ENCODE data around the gene INAFM2. TPM values are rescaled to one million over a fixed set of nuclear protein-coding genes. Genes with fewer than 3 reads are reported as not detected.

INAFM2 gene
- total RNA-seq, 1 experiment from 2014 or later = 14.3 TPM

GRCh38 chr15:40357246-40357645, 33.8 kb downstream of the INAFM2 start:
- H3K9me3 Mint-ChIP-seq (ENCODE audit: low read depth, unreplicated experiment) = no peaks in the 10 kb centered on the region
- H3K36me3 Mint-ChIP-seq (ENCODE audit: insufficient read depth, unreplicated experiment) = no peaks in the 10 kb centered on the region
- intact Hi-C loops (cut with micrococcal nuclease; ENCODE audit: unreplicated experiment) = no loop called here
- no peak for TF ChIP-seq CTCF (IDR thresholded peaks at IDR 0.05; ENCODE audit: unreplicated experiment)
- no TSS peak for BruUV-seq (replicated peaks)
- no peaks in the 10 kb centered on the region for H3K27me3 Mint-ChIP-seq (ENCODE audit: unreplicated experiment)
- H3K4me1 Mint-ChIP-seq (ENCODE audit: low read depth, unreplicated experiment) = peaks cover 20% of the 10 kb centered on the region
- CTCF ChIA-PET = interaction anchor here (1.1 to 1.5 kb wide), 2 partner anchors 13 to 17 kb away, joined by 4 to 6 read pairs; partner anchors contain the start of gene CCDC9B
- no peak for DNase-seq
- no peak overlapping the region for H3K27ac Mint-ChIP-seq (ENCODE audit: unreplicated experiment)
- H3K4me3 Mint-ChIP-seq (ENCODE audit: low read depth, unreplicated experiment) = no peak overlapping the region

GRCh38 chr15:40357723-40358470, 34.4 kb downstream of the INAFM2 start, which contains the start of gene DISP2:
Gene DISP2 (plus strand): TSS chr15:40358219. CDS start chr15:40358322, 103 bp downstream.
- no peak within 1 kb of the TSS for H3K27ac Mint-ChIP-seq (ENCODE audit: unreplicated experiment)
- H3K4me3 Mint-ChIP-seq (ENCODE audit: low read depth, unreplicated experiment) = peak within 1 kb of the TSS; percentile 70
- H3K27me3 Mint-ChIP-seq (ENCODE audit: unreplicated experiment) = no peaks in the 10 kb centered on the region
- BruUV-seq (replicated peaks) = no TSS peak
- H3K9me3 Mint-ChIP-seq (ENCODE audit: low read depth, unreplicated experiment) = no peaks in the 10 kb centered on the region
- no peaks in the 10 kb centered on the region for H3K36me3 Mint-ChIP-seq (ENCODE audit: insufficient read depth, unreplicated experiment)
- CTCF ChIA-PET = interaction anchor here (1.1 to 1.5 kb wide), 2 partner anchors 13 to 17 kb away, joined by 4 to 6 read pairs; partner anchors contain the start of gene CCDC9B
- DNase-seq = peak; percentile 86
- H3K4me1 Mint-ChIP-seq (ENCODE audit: low read depth, unreplicated experiment) = peaks cover 20% of the 10 kb centered on the region
- intact Hi-C loops (cut with micrococcal nuclease; ENCODE audit: unreplicated experiment) = no loop called here
- TF ChIP-seq CTCF (IDR thresholded peaks at IDR 0.05; ENCODE audit: unreplicated experiment) = no peak

GRCh38 chr15:40358471-40359353, 35.2 kb downstream of the INAFM2 start:
- intact Hi-C loops (cut with micrococcal nuclease; ENCODE audit: unreplicated experiment) = no loop called here
- CTCF ChIA-PET = no interaction called here
- Mint-ChIP-seq H3K27me3 (ENCODE audit: unreplicated experiment) (no peaks in the 10 kb centered on the region), H3K4me3 (ENCODE audit: low read depth, unreplicated experiment) (peak overlapping the region; percentile 70), H3K36me3 (ENCODE audit: insufficient read depth, unreplicated experiment) (no peaks in the 10 kb centered on the region), H3K9me3 (ENCODE audit: low read depth, unreplicated experiment) (no peaks in the 10 kb centered on the region), H3K27ac (ENCODE audit: unreplicated experiment) (no peak overlapping the region), H3K4me1 (ENCODE audit: low read depth, unreplicated experiment) (peaks cover 20% of the 10 kb centered on the region)
- no TSS peak for BruUV-seq (replicated peaks)
- peak; percentile 33 for DNase-seq
- no peak for TF ChIP-seq CTCF (IDR thresholded peaks at IDR 0.05; ENCODE audit: unreplicated experiment)

GRCh38 chr15:40360015-40360414, 36.5 kb downstream of the INAFM2 start:
- no TSS peak for BruUV-seq (replicated peaks)
- no peak for DNase-seq
- TF ChIP-seq CTCF (IDR thresholded peaks at IDR 0.05; ENCODE audit: unreplicated experiment) = no peak
- no peak overlapping the region for H3K27ac Mint-ChIP-seq (ENCODE audit: unreplicated experiment)
- H3K27me3 Mint-ChIP-seq (ENCODE audit: unreplicated experiment) = no peaks in the 10 kb centered on the region
- no peak overlapping the region for H3K4me3 Mint-ChIP-seq (ENCODE audit: low read depth, unreplicated experiment)
- H3K36me3 Mint-ChIP-seq (ENCODE audit: insufficient read depth, unreplicated experiment) = no peaks in the 10 kb centered on the region
- CTCF ChIA-PET = no interaction called here
- H3K9me3 Mint-ChIP-seq (ENCODE audit: low read depth, unreplicated experiment) = no peaks in the 10 kb centered on the region
- intact Hi-C loops (cut with micrococcal nuclease; ENCODE audit: unreplicated experiment) = no loop called here
- H3K4me1 Mint-ChIP-seq (ENCODE audit: low read depth, unreplicated experiment) = peaks cover 10% of the 10 kb centered on the region

All from Calu3 (cell line).